Mesendoderm (in vitro differentiated cells): ENCODE measurements around the gene CRIM1.
A peak's percentile ranks its signal among the peaks of the same experiment; 100 is the strongest.

Experiments
- DNase-seq: peaks from one replicate; pipeline ENCODE4 v3.0.0; 2013
- H2AK5ac ChIP-seq: 2 replicates; pipeline ENCODE4 v1.6.1; 2013; ENCODE audit warnings: low read length, inconsistent platforms
- H2BK120ac ChIP-seq: 2 replicates; pipeline ENCODE4 v1.6.1; 2013; ENCODE audit warnings: low read depth, mild to moderate bottlenecking, low read length, moderate library complexity, mixed read lengths
- H2BK15ac ChIP-seq: replicated peaks from 2 replicates; pipeline ENCODE4 v1.6.1; 2013; ENCODE audit warnings: low read depth, mild to moderate bottlenecking, moderate library complexity
- H2BK5ac ChIP-seq: 2 replicates; pipeline ENCODE4 v1.6.1; 2013; ENCODE audit warnings: low read length, inconsistent platforms
- H3K18ac ChIP-seq: 2 replicates; pipeline ENCODE4 v1.6.1; 2013; ENCODE audit warnings: mild to moderate bottlenecking, low read length, mixed read lengths
- H3K23ac ChIP-seq: one replicate; pipeline ENCODE4 v1.6.1; 2013; ENCODE audit warnings: low read length
- H3K27ac ChIP-seq: 2 replicates; pipeline ENCODE4 v1.5.1; 2013; ENCODE audit warnings: low read depth, mild to moderate bottlenecking, inconsistent platforms, low read length, moderate library complexity
- H3K27me3 ChIP-seq: 2 replicates; pipeline ENCODE4 v1.6.1; 2013; ENCODE audit warnings: low read length, control low read depth, mild to moderate bottlenecking, inconsistent platforms; ENCODE audit not compliant: insufficient read depth, poor library complexity
- H3K36me3 ChIP-seq: 2 replicates; pipeline ENCODE4 v1.6.1; 2013; ENCODE audit warnings: low read length, inconsistent platforms; ENCODE audit not compliant: control insufficient read depth, insufficient read depth
- H3K4ac ChIP-seq: one replicate; pipeline ENCODE4 v1.6.1; 2013; ENCODE audit warnings: low read depth, mild to moderate bottlenecking, low read length, moderate library complexity
- H3K4me1 ChIP-seq: 2 replicates; pipeline ENCODE4 v1.6.1; 2013; ENCODE audit warnings: low read depth, low read length, inconsistent platforms; ENCODE audit not compliant: control insufficient read depth
- H3K4me2 ChIP-seq: 2 replicates; pipeline ENCODE4 v1.6.1; 2013; ENCODE audit warnings: low read length
- H3K4me3 ChIP-seq: 2 replicates; pipeline ENCODE4 v1.5.1; 2013; ENCODE audit warnings: mild to moderate bottlenecking, low read length
- H3K56ac ChIP-seq: one replicate; pipeline ENCODE4 v1.6.1; 2013; ENCODE audit warnings: low read length
- H3K79me1 ChIP-seq: 2 replicates; pipeline ENCODE4 v1.6.1; 2013; ENCODE audit warnings: low read length, inconsistent platforms
- H3K79me2 ChIP-seq: 2 replicates; pipeline ENCODE4 v1.6.1; 2013; ENCODE audit warnings: mild to moderate bottlenecking, low read length; ENCODE audit not compliant: control insufficient read depth, insufficient read depth
- H3K9ac ChIP-seq: 2 replicates; pipeline ENCODE4 v1.6.1; 2013; ENCODE audit warnings: low read length, inconsistent platforms
- H4K5ac ChIP-seq: one replicate; pipeline ENCODE4 v1.6.1; 2013; ENCODE audit warnings: low read length
- H4K8ac ChIP-seq: one replicate; pipeline ENCODE4 v1.6.1; 2013; ENCODE audit warnings: low read depth, mild to moderate bottlenecking, control low read depth, low read length, moderate library complexity
- WGBS: extraction: QIAGEN DNeasy Blood & Tissue Kit; methylation state at CpG from one replicate; pipeline ENCODE4 v1.1.7; 2013; ENCODE audit warnings: low lambda C conversion rate, missing lambda C conversion rate; ENCODE audit not compliant: insufficient coverage; ENCODE audit errors: extremely low coverage; 5-methylcytosine and 5-hydroxymethylcytosine counted together

Gene CRIM1

DNA sequence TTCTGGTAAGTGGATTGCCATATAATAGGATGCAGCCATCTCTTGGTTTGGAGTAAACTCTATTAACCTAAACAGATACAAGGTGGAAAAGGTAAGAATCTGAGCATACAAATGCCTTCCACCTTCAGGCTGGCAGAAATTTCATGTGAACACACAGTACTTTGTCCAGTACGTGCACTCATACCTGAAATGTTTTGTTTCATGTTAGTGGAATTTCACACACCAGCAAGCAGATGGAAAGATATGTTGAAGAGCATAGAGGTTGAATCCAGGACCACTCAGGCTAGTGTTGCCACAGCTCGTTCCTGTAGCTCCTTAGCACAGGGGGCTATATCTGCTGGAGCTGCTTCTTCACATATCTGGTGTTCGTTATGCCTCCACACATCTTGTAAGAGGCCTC lies 34.0 kb downstream of the CRIM1 start:
- Histone ChIP-seq H3K79me1 (peaks cover 7% of the 10 kb centered on the region), H2BK15ac (no peak overlapping the region), H2AK5ac (no peak overlapping the region), H3K9ac (no peak overlapping the region), H3K18ac (no peak overlapping the region), H4K5ac (no peak overlapping the region), H2BK120ac (no peak overlapping the region), H3K56ac (no peak overlapping the region), H3K4me2 (no peak overlapping the region), H3K27ac (no peak overlapping the region), H3K27me3 (no peaks in the 10 kb centered on the region), H2BK5ac (no peak overlapping the region), H3K79me2 (peaks cover 30% of the 10 kb centered on the region), H4K8ac (no peak overlapping the region), H3K4ac (no peak overlapping the region), H3K23ac (no peak overlapping the region), H3K36me3 (no peaks in the 10 kb centered on the region), H3K4me3 (no peak overlapping the region), H3K4me1 (peaks cover 18% of the 10 kb centered on the region)
- no peak for DNase-seq
- WGBS: no CpG with 5 or more reads among the region's 3 CpGs

DNA sequence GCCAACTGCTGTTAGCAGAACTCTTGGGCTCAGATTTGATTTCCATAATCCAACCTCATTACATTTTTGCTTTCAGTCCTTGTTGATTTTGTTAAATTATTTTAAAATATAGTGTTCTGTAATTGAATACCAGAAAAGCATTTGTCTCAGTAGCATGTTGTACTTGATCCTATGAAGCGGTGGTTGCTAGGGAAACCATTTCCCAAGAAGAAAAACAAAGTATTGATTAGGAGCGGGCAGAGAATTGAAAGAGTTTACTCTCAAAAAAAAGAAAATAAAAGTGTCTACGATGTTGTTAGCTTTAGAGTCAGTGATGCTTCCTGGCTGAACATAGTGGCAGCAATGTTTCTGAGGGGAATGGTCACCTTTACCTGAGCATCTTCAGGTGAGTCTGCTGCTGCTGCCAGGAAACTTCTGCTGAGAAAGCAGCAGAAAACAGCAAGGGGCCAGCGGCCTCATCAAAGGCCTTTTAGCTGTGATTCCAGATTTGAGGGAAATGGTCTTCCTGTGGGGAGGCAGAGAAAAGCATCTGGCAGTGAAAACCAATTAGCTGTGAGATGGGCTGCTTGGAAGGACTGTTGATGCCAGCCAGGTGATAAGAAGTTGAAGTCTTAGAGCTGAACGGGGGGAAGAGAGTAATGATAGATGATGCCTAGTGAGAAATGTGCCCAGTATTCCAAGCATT lies 37.1 kb downstream of the CRIM1 start:
- Histone ChIP-seq H3K56ac (no peak overlapping the region), H3K27me3 (no peaks in the 10 kb centered on the region), H3K79me2 (peaks cover 26% of the 10 kb centered on the region), H3K79me1 (peaks cover 13% of the 10 kb centered on the region), H3K36me3 (no peaks in the 10 kb centered on the region), H3K18ac (no peak overlapping the region), H3K4me1 (peaks cover 16% of the 10 kb centered on the region), H3K4me3 (no peak overlapping the region), H3K9ac (no peak overlapping the region), H2AK5ac (no peak overlapping the region), H4K8ac (no peak overlapping the region), H3K23ac (no peak overlapping the region), H3K4ac (no peak overlapping the region), H3K27ac (no peak overlapping the region), H2BK15ac (no peak overlapping the region), H3K4me2 (no peak overlapping the region), H4K5ac (no peak overlapping the region), H2BK120ac (no peak overlapping the region), H2BK5ac (no peak overlapping the region)
- peak; percentile 96 for DNase-seq
- WGBS: no CpG with 5 or more reads among the region's 5 CpGs

DNA sequence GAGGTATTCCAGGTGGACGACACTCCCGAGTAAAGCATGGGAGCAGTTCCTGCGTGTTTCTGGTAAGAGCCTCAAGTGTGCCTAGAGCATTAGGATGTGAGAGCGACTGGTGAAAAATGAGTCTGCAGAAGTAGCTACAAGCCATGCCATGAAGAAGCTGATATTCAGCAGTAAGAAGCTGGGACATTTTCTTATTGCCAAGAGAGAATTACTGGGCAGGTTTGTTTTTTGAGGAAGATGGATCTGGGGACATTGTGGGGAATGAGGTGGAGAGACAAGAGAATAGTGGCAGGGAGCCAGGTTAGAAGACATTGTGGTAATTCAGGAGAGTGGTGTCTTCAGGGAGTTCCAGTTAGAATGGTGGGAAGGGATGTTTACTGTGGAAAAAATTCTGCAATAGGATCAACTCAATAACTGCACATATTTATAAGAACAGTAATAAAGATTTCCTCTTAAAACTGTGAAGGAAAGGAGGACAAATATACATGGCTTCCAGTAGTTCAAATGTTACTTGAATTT lies 38.2 kb downstream of the CRIM1 start:
- H3K4me3 ChIP-seq: no peak overlapping the region

DNA sequence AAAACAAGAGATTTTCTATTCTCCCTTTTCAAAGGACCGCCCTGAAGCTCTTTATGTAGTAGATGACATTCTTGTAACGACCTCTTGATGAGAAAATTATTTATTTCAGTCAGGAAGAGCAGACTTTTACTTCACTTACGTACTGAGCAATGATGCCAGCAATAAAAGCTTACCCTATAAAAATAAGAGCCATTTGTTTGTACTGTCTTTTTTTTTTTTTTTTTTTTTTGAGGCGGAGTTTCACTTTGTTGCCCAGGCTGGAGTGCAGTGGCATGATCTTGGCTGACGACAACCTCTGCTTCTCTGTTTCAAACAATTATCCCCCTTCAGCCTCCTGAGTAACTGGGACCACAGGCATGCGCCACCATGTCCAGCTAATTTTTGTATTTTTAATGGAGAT lies 39.2 kb downstream of the CRIM1 start:
- Histone ChIP-seq H2BK5ac (no peak overlapping the region), H3K36me3 (no peaks in the 10 kb centered on the region), H3K27ac (no peak overlapping the region), H3K4me3 (no peak overlapping the region), H2BK120ac (no peak overlapping the region), H3K23ac (no peak overlapping the region), H2BK15ac (no peak overlapping the region), H3K4ac (peak overlapping the region; percentile 31), H3K56ac (no peak overlapping the region), H2AK5ac (no peak overlapping the region), H3K9ac (no peak overlapping the region), H3K4me2 (no peak overlapping the region), H4K8ac (no peak overlapping the region), H3K27me3 (no peaks in the 10 kb centered on the region), H3K79me2 (peaks cover 24% of the 10 kb centered on the region), H3K18ac (no peak overlapping the region), H3K79me1 (peaks cover 12% of the 10 kb centered on the region), H4K5ac (no peak overlapping the region), H3K4me1 (peaks cover 16% of the 10 kb centered on the region)
- DNase-seq: no peak
- WGBS: no CpG with 5 or more reads among the region's 6 CpGs

More for the DNA sequence above, 38.2 kb downstream of the CRIM1 start:
- no peak overlapping the region for H3K4me2 ChIP-seq
- H3K9ac ChIP-seq: no peak overlapping the region
- no peak overlapping the region for H4K8ac ChIP-seq
- H2BK120ac ChIP-seq: peak overlapping the region; percentile 15
- H3K4ac ChIP-seq: no peak overlapping the region
- DNase-seq: no peak
- peak overlapping the region; percentile 96 for H2AK5ac ChIP-seq
- H3K4me1 ChIP-seq: peaks cover 16% of the 10 kb centered on the region
- H3K79me1 ChIP-seq: peaks cover 13% of the 10 kb centered on the region
- WGBS: no CpG with 5 or more reads among the region's 4 CpGs
- no peak overlapping the region for H3K27ac ChIP-seq
- H3K23ac ChIP-seq: peak overlapping the region; percentile 20
- no peaks in the 10 kb centered on the region for H3K36me3 ChIP-seq
- no peaks in the 10 kb centered on the region for H3K27me3 ChIP-seq
- H4K5ac ChIP-seq: no peak overlapping the region
- H3K56ac ChIP-seq: peak overlapping the region; percentile 44
- no peak overlapping the region for H2BK5ac ChIP-seq
- H2BK15ac ChIP-seq: no peak overlapping the region
- peaks cover 24% of the 10 kb centered on the region for H3K79me2 ChIP-seq
- H3K18ac ChIP-seq: no peak overlapping the region

DNA sequence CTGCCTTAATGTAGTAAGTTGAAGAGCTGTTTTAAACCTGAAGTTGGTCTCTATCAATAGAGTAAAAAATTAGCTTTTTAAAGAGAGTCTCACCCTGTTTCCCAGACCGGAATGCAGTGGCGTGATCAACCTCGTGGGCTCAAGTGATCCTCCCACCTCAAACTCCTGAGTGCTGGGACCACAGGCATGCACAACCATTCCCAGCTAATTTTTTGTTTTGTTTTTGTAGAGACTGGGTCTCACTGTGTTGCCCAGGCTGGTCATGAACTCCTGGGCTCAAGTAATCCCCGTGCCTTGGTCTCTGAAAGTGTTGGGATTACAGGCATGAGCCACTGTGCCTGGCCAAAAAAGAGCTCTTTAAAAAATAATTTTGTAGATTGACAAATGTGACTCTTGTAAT lies 40.3 kb downstream of the CRIM1 start:
- no CpG with 5 or more reads among the region's 4 CpGs for WGBS
- H2BK120ac ChIP-seq: no peak overlapping the region

More for the DNA sequence above, 40.3 kb downstream of the CRIM1 start:
- peaks cover 16% of the 10 kb centered on the region for H3K4me1 ChIP-seq
- no peak overlapping the region for H3K4me2 ChIP-seq
- H3K79me1 ChIP-seq: peaks cover 16% of the 10 kb centered on the region
- no peak for DNase-seq
- H4K8ac ChIP-seq: no peak overlapping the region
- no peak overlapping the region for H3K4me3 ChIP-seq
- H3K27ac ChIP-seq: no peak overlapping the region
- H3K56ac ChIP-seq: no peak overlapping the region
- H4K5ac ChIP-seq: no peak overlapping the region
- H3K79me2 ChIP-seq: peaks cover 33% of the 10 kb centered on the region
- H3K27me3 ChIP-seq: no peaks in the 10 kb centered on the region
- no peak overlapping the region for H2BK15ac ChIP-seq
- no peak overlapping the region for H3K23ac ChIP-seq
- H3K36me3 ChIP-seq: no peaks in the 10 kb centered on the region
- H2BK5ac ChIP-seq: no peak overlapping the region
- H2AK5ac ChIP-seq: no peak overlapping the region
- H3K9ac ChIP-seq: no peak overlapping the region
- H3K4ac ChIP-seq: no peak overlapping the region
- peak overlapping the region; percentile 64 for H3K18ac ChIP-seq
